ENCODE data around the gene HRH1.

HRH1 gene

DNA sequence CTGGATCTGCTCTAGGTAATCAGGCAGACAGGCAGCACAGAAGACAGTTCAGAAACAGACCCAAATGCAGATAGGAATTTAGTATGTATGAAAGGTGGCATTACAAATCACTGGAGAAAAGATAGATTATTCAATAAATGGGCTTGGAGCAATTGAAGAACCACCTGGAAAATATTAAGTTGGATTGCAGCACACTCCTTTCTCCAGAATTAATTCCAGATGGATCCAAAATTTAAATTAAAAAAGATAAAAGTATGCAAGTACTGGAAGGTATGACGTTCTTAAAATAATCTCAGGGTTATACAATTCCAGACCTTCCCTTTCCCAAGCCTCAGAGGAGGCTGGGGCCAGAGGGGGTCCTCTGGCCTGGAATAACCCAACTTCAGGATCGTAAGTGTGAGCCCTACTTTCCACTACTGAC lies 32.5 kb downstream of the HRH1 start:
- Histone ChIP-seq H3K27ac (ENCODE audit: insufficient read depth, low read length, poor library complexity, severe bottlenecking) (no peak overlapping the region), H3K4me1 (ENCODE audit: control insufficient read depth, insufficient read depth, low read length, poor library complexity, severe bottlenecking) (no peaks in the 10 kb centered on the region), H3K4me3 (ENCODE audit: insufficient read depth, low read depth, low read length, poor library complexity, severe bottlenecking) (no peak overlapping the region), H3K27me3 (replicated peaks; ENCODE audit: control insufficient read depth, insufficient read depth, low read length, poor library complexity, severe bottlenecking) (no peaks in the 10 kb centered on the region), H3K36me3 (ENCODE audit: control insufficient read depth, insufficient read depth, low read length) (no peaks in the 10 kb centered on the region), H3K9me3 (ENCODE audit: control insufficient read depth, low read length) (no peaks in the 10 kb centered on the region)
- no peak for DNase-seq

DNA sequence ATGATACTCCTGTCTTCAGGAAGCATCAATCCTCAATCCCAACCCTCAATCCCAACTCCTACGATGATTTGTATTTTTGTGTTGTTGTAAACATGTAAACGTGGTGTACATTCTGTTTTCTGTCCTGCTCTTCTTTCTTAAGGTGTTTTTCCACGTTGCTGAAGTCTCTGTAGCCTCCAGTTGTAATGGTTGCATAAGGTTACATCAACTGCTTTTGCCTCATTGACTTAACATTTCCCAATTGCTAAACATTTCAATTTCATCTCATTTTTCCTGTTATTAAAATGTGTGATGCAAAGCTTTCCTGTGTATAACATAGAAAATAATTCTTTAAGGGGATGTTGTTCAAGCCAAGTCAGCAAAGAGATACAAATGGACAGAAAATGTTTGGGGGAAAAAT lies 33.4 kb downstream of the HRH1 start:
- no peaks in the 10 kb centered on the region for H3K4me1 ChIP-seq (ENCODE audit: control insufficient read depth, insufficient read depth, low read length, poor library complexity, severe bottlenecking)
- no peaks in the 10 kb centered on the region for H3K9me3 ChIP-seq (ENCODE audit: control insufficient read depth, low read length)
- H3K36me3 ChIP-seq (ENCODE audit: control insufficient read depth, insufficient read depth, low read length): no peaks in the 10 kb centered on the region
- DNase-seq: no peak
- H3K27me3 ChIP-seq (replicated peaks; ENCODE audit: control insufficient read depth, insufficient read depth, low read length, poor library complexity, severe bottlenecking): no peaks in the 10 kb centered on the region
- no peak overlapping the region for H3K27ac ChIP-seq (ENCODE audit: insufficient read depth, low read length, poor library complexity, severe bottlenecking)
- H3K4me3 ChIP-seq (ENCODE audit: insufficient read depth, low read depth, low read length, poor library complexity, severe bottlenecking): no peak overlapping the region

DNA sequence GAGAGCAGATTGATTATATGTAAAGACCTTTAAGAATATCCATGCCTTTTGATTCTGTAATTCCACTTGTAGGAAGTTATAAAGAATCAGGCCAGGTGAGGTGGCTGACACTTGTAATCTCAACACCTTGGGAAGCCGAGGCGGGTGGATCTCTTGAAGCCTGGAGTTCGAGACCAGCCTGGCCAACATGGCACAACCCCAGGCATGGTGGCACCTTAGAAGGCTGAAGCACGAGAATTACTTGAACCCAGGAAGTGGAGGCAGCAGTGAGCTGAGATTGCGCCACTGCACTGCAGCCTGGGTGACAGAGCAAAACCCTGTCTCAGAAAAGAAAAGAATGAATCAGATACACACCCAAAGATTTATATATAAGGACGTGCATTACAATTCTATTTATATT lies 33.9 kb downstream of the HRH1 start:
- Histone ChIP-seq H3K36me3 (ENCODE audit: control insufficient read depth, insufficient read depth, low read length) (no peaks in the 10 kb centered on the region), H3K27ac (ENCODE audit: insufficient read depth, low read length, poor library complexity, severe bottlenecking) (no peak overlapping the region)

DNA sequence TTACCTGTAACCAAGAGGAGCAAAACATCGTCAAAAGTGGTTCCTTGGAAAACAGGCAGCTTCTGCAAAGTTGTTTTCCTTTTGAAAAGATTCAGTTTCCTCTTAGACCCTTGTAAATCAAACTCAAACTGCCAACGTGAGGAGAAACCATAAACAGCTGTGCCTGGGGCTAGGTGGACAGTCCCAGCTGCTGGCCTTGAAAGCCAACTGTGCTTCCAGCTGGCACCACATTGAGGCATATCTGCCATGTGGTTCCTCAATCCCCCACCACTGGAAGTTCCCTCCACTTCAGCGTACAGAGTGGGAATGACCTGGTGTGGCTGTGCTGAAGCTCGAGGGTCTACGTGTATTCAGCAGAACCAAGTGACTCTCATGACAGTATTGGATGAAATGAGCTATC lies 40.9 kb downstream of the HRH1 start:
- no peaks in the 10 kb centered on the region for H3K27me3 ChIP-seq (replicated peaks; ENCODE audit: control insufficient read depth, insufficient read depth, low read length, poor library complexity, severe bottlenecking)
- no peak overlapping the region for H3K4me3 ChIP-seq (ENCODE audit: insufficient read depth, low read depth, low read length, poor library complexity, severe bottlenecking)
- no peak overlapping the region for H3K27ac ChIP-seq (ENCODE audit: insufficient read depth, low read length, poor library complexity, severe bottlenecking)
- DNase-seq: no peak
- no peaks in the 10 kb centered on the region for H3K36me3 ChIP-seq (ENCODE audit: control insufficient read depth, insufficient read depth, low read length)
- no peaks in the 10 kb centered on the region for H3K9me3 ChIP-seq (ENCODE audit: control insufficient read depth, low read length)
- no peaks in the 10 kb centered on the region for H3K4me1 ChIP-seq (ENCODE audit: control insufficient read depth, insufficient read depth, low read length, poor library complexity, severe bottlenecking)

More for the DNA sequence above, 33.9 kb downstream of the HRH1 start:
- Histone ChIP-seq H3K9me3 (ENCODE audit: control insufficient read depth, low read length) (no peaks in the 10 kb centered on the region), H3K4me1 (ENCODE audit: control insufficient read depth, insufficient read depth, low read length, poor library complexity, severe bottlenecking) (no peaks in the 10 kb centered on the region), H3K4me3 (ENCODE audit: insufficient read depth, low read depth, low read length, poor library complexity, severe bottlenecking) (no peak overlapping the region), H3K27me3 (replicated peaks; ENCODE audit: control insufficient read depth, insufficient read depth, low read length, poor library complexity, severe bottlenecking) (no peaks in the 10 kb centered on the region)
- DNase-seq: no peak

DNA sequence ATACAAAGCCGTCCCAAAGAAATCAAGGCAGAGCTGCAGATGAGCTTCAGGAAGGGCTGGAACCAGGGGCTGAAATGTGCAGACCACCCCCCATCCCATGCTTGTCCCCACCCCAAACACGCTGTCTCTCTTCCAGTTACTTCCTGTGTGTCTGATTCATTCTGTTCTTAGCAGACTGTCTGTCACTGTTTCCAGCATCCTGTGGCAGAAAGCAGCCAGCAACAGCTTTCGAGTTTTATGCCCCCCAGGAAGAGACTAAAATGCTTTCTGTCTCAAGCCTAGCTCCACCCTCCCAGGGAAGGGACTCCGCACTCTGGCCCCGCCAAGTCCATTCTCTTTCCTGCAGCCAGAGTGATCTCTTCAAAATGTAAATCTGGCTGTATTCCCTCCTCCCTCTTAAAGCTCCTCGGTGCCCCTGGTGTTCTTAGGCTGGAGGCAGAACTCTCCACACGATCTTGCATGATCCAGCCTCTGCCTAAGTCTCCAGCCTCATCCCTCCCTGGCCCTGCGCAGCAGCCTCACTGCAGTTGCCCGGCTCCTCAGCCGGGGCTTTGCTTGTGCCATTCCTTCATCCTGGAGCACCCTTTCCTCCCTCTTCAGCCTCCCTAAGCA lies 41.5 kb downstream of the HRH1 start:
- H3K4me3 ChIP-seq (ENCODE audit: insufficient read depth, low read depth, low read length, poor library complexity, severe bottlenecking): no peak overlapping the region
- H3K27ac ChIP-seq (ENCODE audit: insufficient read depth, low read length, poor library complexity, severe bottlenecking): no peak overlapping the region
- no peaks in the 10 kb centered on the region for H3K4me1 ChIP-seq (ENCODE audit: control insufficient read depth, insufficient read depth, low read length, poor library complexity, severe bottlenecking)
- DNase-seq: no peak
- H3K27me3 ChIP-seq (replicated peaks; ENCODE audit: control insufficient read depth, insufficient read depth, low read length, poor library complexity, severe bottlenecking): no peaks in the 10 kb centered on the region
- H3K9me3 ChIP-seq (ENCODE audit: control insufficient read depth, low read length): no peaks in the 10 kb centered on the region
- no peaks in the 10 kb centered on the region for H3K36me3 ChIP-seq (ENCODE audit: control insufficient read depth, insufficient read depth, low read length)

DNA sequence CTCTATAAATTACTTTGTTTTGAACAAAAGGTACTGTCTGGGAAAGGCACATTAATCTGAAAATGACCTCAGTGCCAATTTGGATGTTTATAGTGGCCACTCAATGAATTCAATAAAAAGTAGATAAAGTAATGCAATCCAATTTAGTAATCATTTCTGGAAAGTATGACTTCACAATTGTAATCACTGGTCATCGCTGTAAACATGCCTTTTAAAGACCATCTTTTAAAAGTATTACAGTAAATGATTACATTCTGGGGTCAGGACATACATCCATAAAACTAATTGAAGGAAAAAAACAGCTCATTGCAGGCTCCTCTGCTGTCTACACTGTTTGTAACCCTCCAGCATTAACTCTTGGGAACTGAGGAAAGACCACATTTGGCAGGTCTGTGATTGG lies 43.2 kb downstream of the HRH1 start:
- Histone ChIP-seq H3K4me1 (ENCODE audit: control insufficient read depth, insufficient read depth, low read length, poor library complexity, severe bottlenecking) (no peaks in the 10 kb centered on the region), H3K4me3 (ENCODE audit: insufficient read depth, low read depth, low read length, poor library complexity, severe bottlenecking) (no peak overlapping the region), H3K27ac (ENCODE audit: insufficient read depth, low read length, poor library complexity, severe bottlenecking) (no peak overlapping the region), H3K27me3 (replicated peaks; ENCODE audit: control insufficient read depth, insufficient read depth, low read length, poor library complexity, severe bottlenecking) (no peaks in the 10 kb centered on the region), H3K36me3 (ENCODE audit: control insufficient read depth, insufficient read depth, low read length) (no peaks in the 10 kb centered on the region), H3K9me3 (ENCODE audit: control insufficient read depth, low read length) (no peaks in the 10 kb centered on the region)
- no peak for DNase-seq

DNA sequence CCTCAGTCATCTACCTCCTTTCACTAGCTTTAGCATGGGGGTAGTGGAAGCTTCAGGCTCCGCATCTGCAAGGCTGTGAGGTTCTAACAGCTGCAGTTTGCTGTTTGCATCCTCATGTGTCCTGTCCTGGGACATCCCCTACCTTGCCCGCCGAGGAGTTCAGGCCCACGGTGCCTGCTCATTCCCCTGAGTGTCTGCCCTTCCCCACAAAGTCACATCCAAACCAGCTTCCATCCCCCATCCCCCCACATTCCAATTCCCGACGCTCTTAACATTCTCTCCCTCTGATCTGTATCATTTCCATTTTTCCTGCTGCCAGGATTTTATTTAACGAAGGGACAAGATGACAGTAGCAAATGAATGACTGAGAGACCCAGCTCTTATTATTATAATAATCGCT lies 43.8 kb downstream of the HRH1 start:
- DNase-seq: no peak
- Histone ChIP-seq H3K27ac (ENCODE audit: insufficient read depth, low read length, poor library complexity, severe bottlenecking) (no peak overlapping the region), H3K9me3 (ENCODE audit: control insufficient read depth, low read length) (no peaks in the 10 kb centered on the region)

DNA sequence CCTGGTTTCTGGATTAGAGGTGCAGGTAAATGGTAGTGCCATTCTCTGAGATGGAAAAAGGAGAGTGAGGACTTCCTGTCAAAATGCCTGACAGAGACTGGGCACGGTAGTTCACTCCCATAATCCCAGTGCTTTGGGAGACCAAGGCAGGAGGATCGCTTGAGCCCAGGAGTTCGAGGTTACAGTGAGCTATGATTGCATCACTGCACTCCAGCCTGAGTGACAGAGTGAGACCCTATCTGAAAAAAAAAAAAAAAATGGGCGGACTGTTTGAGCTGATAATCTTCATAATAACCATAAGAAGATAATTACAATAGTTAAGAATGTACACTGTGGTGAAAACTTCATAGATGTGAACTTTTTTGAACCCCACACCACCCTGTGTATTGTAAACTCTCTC lies 44.2 kb downstream of the HRH1 start:
- Histone ChIP-seq H3K9me3 (ENCODE audit: control insufficient read depth, low read length) (no peaks in the 10 kb centered on the region), H3K36me3 (ENCODE audit: control insufficient read depth, insufficient read depth, low read length) (no peaks in the 10 kb centered on the region), H3K4me1 (ENCODE audit: control insufficient read depth, insufficient read depth, low read length, poor library complexity, severe bottlenecking) (no peaks in the 10 kb centered on the region), H3K27me3 (replicated peaks; ENCODE audit: control insufficient read depth, insufficient read depth, low read length, poor library complexity, severe bottlenecking) (no peaks in the 10 kb centered on the region), H3K4me3 (ENCODE audit: insufficient read depth, low read depth, low read length, poor library complexity, severe bottlenecking) (no peak overlapping the region), H3K27ac (ENCODE audit: insufficient read depth, low read length, poor library complexity, severe bottlenecking) (no peak overlapping the region)
- DNase-seq: no peak

More for the DNA sequence above, 43.8 kb downstream of the HRH1 start:
- no peak overlapping the region for H3K4me3 ChIP-seq (ENCODE audit: insufficient read depth, low read depth, low read length, poor library complexity, severe bottlenecking)
- H3K36me3 ChIP-seq (ENCODE audit: control insufficient read depth, insufficient read depth, low read length): no peaks in the 10 kb centered on the region
- no peaks in the 10 kb centered on the region for H3K4me1 ChIP-seq (ENCODE audit: control insufficient read depth, insufficient read depth, low read length, poor library complexity, severe bottlenecking)
- H3K27me3 ChIP-seq (replicated peaks; ENCODE audit: control insufficient read depth, insufficient read depth, low read length, poor library complexity, severe bottlenecking): no peaks in the 10 kb centered on the region

DNA sequence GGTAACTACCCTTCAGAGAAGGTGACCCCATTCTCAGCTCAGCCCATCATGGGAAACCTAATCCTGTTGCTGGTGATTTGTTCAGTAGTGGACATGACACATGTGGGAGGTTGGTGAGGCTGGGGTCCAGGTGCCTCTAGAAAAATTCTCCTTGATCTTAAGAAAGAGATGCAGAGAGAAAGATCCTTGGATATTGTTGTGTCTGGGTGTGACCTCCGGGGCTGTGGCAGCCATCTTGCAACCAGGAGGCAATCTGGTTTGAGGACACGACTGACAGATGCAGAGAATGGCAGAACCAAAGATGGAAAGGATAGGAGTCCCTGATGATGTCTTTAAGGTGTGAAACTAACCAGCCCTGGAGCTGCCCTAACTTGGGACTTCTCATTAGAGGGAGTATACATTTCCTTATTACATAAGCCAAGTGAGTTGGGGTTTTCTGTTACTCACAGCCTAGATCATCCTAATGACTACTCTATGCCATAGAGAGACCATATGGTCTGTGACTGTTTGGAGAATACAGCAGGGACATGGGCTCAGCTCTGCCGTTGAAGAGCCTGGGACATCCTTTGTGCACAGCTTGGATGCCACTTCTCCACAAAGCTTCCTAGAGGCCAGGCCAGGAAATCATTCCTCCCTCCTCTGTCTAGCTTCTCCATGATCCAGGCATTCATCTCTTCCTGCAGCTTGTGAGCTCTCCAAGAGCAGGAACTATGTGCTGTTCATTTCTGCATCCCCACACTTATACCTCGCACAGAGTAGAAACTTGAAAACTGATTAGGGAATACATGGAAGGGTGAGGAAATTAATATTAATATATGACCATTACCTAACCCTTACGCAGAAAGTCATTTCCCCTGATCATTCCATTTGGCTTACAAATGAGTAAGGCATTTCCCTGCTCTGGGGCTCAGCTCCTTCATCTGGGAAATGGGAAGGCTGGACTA lies 45.9 kb downstream of the HRH1 start:
- no peak for DNase-seq

DNA sequence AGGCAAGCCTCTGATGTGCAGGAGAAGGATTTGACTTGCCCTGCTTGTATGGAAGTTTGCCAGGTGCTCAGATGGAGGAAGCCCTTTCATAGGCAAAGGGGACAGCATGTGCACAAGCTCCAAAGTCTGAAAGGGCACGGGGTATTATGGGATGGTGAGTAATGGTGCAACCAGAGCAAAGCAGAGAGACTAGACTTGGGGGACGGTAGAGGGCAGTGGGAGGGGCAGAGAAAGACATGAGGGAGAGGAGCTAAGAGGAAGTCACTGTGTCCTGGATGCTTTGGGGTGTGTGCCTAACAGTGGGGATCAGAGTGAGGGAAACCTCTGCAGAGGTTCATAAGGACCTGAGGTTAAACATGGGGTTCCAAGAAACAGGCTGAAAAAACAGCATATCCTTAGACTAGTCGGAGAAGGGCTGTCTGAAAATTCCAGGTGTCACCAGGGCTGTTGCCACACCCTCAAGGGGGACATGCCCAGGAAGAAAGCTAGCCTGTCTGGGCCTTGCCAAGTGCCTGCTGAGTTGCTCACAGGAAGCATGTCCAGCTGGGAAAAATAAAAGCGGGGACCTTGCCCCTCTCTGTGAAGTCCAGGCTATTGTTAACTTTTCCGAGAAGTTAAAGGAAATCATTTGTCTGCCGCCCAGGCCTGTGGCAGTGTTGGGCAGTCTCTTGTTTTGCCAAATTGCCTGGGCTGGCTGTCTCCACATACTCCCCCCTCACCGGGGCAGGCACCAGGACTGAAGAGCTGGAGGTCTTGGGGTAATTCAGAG lies 47.1 kb downstream of the HRH1 start:
- no peak for DNase-seq
- no peaks in the 10 kb centered on the region for H3K4me1 ChIP-seq (ENCODE audit: control insufficient read depth, insufficient read depth, low read length, poor library complexity, severe bottlenecking)
- no peak overlapping the region for H3K4me3 ChIP-seq (ENCODE audit: insufficient read depth, low read depth, low read length, poor library complexity, severe bottlenecking)
- no peaks in the 10 kb centered on the region for H3K9me3 ChIP-seq (ENCODE audit: control insufficient read depth, low read length)
- H3K27ac ChIP-seq (ENCODE audit: insufficient read depth, low read length, poor library complexity, severe bottlenecking): no peak overlapping the region
- no peaks in the 10 kb centered on the region for H3K36me3 ChIP-seq (ENCODE audit: control insufficient read depth, insufficient read depth, low read length)
- H3K27me3 ChIP-seq (replicated peaks; ENCODE audit: control insufficient read depth, insufficient read depth, low read length, poor library complexity, severe bottlenecking): no peaks in the 10 kb centered on the region

More for the DNA sequence above, 45.9 kb downstream of the HRH1 start:
- no peak overlapping the region for H3K27ac ChIP-seq (ENCODE audit: insufficient read depth, low read length, poor library complexity, severe bottlenecking)
- no peaks in the 10 kb centered on the region for H3K36me3 ChIP-seq (ENCODE audit: control insufficient read depth, insufficient read depth, low read length)
- H3K27me3 ChIP-seq (replicated peaks; ENCODE audit: control insufficient read depth, insufficient read depth, low read length, poor library complexity, severe bottlenecking): no peaks in the 10 kb centered on the region
- no peaks in the 10 kb centered on the region for H3K4me1 ChIP-seq (ENCODE audit: control insufficient read depth, insufficient read depth, low read length, poor library complexity, severe bottlenecking)
- H3K9me3 ChIP-seq (ENCODE audit: control insufficient read depth, low read length): no peaks in the 10 kb centered on the region
- no peak overlapping the region for H3K4me3 ChIP-seq (ENCODE audit: insufficient read depth, low read depth, low read length, poor library complexity, severe bottlenecking)
